BE2C (cell line): ENCODE results near the gene UNG. TPM values are rescaled to one million over a fixed set of nuclear protein-coding genes. Genes with fewer than 3 reads are reported as not detected.
A peak's percentile ranks its signal among the peaks of the same experiment; 100 is the strongest.
"Not testable (repeated sequence)": the region's sequence is repeated elsewhere in the genome, so short reads cannot be mapped to it uniquely, and the experiment has no call there.

ENCODE experiments used
- DNase-seq: peaks from one replicate; pipeline ENCODE4 v3.0.0-alpha.2; 2020
- H3K27me3 ChIP-seq: fragments of 250-450 bp; sonication (Bioruptor Pico); 2 replicates; pipeline ENCODE4 v1.5.1; 2020; ENCODE audit warnings: mild to moderate bottlenecking
- H3K36me3 ChIP-seq: fragments of 250-450 bp; sonication (Bioruptor Pico); 2 replicates; pipeline ENCODE4 v1.5.1; 2020; ENCODE audit warnings: mild to moderate bottlenecking
- H3K4me1 ChIP-seq: fragments of 250-450 bp; sonication (Bioruptor Pico); 2 replicates; pipeline ENCODE4 v1.5.1; 2020
- H3K4me3 ChIP-seq: 2 replicates; pipeline ENCODE4 v1.5.1; 2011; ENCODE audit warnings: low read depth, low read length
- H3K9me3 ChIP-seq: fragments of 250-450 bp; sonication (Bioruptor Pico); 2 replicates; pipeline ENCODE4 v1.5.1; 2020
- polyA plus RNA-seq: library from polyadenylated mRNA; unstranded; fragments of >200 nt; gene quantifications from one replicate; pipeline ENCODE4 v1.2.1, GENCODE V29; 2012; ENCODE audit warnings: low read depth, missing spikeins; ENCODE audit not compliant: insufficient read length, insufficient read depth
- TF ChIP-seq, protein P1 (sequence below): IDR thresholded peaks from 2 replicates; pipeline ENCODE4 v1.5.1; 2012; ENCODE audit warnings: mild to moderate bottlenecking, low read depth, low read length

UNG gene
- polyA plus RNA-seq: 13.2 TPM

DNA sequence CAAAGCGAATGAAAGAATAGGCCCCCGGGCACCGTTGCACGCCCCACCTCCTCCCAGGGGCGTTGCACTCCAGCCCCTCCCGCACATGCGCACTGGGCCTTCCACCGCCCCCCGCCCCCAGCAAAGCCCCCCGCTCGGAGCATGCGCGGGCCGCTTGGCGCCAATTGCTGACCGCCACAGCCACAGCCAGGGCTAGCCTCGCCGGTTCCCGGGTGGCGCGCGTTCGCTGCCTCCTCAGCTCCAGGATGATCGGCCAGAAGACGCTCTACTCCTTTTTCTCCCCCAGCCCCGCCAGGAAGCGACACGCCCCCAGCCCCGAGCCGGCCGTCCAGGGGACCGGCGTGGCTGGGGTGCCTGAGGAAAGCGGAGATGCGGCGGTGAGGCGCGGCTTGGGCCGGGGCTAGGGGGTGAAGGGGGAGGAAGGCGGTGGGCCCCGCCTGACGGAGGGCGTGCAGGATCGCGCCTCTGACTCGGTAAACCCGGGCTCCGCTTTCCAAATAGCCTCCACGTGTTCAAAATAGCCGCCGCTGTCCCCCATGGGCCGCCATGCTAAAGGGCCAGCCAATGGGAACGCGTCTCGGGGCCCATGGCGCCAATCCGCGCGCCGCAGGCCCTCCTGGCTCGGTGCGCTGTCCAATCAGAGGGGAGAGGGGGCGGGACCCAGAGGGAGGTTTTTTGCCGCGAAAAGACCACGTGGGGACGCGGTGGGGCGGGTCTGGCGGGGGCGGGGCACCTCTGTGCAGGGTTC, at the start of gene UNG:
TSS of gene UNG (plus strand) at position 163 of the 748 bp plus-strand sequence. CDS start at position 246, 83 bp downstream.
- H3K4me1 ChIP-seq: 0 out of 2 replicates have a peak, but pooled peaks cover 5% of the 10 kb centered on the region
- no peaks in the 10 kb centered on the region for H3K27me3 ChIP-seq
- TF ChIP-seq, protein P1, sequence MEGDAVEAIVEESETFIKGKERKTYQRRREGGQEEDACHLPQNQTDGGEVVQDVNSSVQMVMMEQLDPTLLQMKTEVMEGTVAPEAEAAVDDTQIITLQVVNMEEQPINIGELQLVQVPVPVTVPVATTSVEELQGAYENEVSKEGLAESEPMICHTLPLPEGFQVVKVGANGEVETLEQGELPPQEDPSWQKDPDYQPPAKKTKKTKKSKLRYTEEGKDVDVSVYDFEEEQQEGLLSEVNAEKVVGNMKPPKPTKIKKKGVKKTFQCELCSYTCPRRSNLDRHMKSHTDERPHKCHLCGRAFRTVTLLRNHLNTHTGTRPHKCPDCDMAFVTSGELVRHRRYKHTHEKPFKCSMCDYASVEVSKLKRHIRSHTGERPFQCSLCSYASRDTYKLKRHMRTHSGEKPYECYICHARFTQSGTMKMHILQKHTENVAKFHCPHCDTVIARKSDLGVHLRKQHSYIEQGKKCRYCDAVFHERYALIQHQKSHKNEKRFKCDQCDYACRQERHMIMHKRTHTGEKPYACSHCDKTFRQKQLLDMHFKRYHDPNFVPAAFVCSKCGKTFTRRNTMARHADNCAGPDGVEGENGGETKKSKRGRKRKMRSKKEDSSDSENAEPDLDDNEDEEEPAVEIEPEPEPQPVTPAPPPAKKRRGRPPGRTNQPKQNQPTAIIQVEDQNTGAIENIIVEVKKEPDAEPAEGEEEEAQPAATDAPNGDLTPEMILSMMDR: no peak

DNA sequence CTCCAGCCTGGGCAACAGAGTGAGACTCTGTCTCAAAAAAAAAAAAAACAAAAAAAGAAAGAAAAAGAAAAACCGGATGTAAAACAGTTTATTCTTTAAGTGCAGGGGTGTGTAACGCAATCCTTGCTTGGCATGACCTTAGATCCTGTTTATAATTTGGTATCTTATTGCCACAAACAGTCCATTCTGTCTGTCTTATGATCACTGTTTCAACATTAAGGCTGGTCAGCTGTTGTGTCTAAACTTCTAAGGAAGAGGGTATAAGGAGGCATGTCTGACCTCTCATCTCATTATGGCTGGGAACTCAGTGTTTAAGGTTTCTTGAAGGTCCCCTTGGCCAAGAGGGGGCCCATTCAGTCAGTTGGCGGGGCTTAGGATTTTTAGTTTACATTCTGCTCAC, 48.7 kb upstream of the UNG start:
- not testable (repeated sequence) for H3K9me3 ChIP-seq, H3K36me3 ChIP-seq, H3K4me3 ChIP-seq, DNase-seq, H3K4me1 ChIP-seq, H3K27me3 ChIP-seq

More for the DNA sequence above, at the start of gene UNG:
- H3K36me3 ChIP-seq: peaks cover 43% of the 10 kb centered on the region
- no peaks in the 10 kb centered on the region for H3K9me3 ChIP-seq
- DNase-seq: peak; percentile 98
- H3K4me3 ChIP-seq: peak within 1 kb of the TSS; percentile 88

DNA sequence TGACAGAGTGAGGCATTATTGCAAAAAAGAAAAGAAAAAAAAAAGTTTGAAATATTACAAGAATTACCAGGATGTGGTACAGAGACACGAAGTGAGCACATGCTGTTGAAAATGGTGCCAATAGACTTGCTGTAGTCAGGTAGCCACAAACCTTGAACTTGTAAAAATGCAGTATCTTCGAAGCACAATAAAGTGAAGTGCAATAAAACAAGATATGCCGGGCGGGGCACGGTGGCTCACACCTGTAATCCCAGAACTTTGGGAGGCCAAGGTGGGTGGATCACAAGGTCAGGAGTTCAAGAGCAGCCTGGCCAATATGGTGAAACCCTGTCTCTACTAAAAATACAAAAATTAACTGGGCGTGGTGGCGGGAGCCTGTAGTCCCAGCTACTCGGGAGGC, 47.6 kb upstream of the UNG start:
- DNase-seq: not testable (repeated sequence)

DNA sequence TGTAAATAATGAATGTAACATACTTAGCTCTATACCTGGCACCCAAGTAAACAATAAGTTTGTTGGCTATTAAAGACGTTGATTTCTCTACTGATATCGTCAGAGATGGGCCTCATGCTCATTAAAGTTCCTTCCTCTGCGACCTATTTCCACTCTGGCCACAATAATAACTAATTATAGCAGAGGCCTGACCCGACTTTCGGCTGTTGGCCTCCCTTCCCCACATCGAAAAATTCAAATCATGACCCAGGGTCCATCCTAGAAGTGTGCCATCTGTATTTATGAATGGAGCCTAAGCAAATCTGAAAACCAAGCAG, 45.3 kb upstream of the UNG start:
- Histone ChIP-seq H3K36me3 (no peaks in the 10 kb centered on the region), H3K9me3 (no peaks in the 10 kb centered on the region), H3K4me1 (no peaks in the 10 kb centered on the region), H3K27me3 (no peaks in the 10 kb centered on the region), H3K4me3 (peak overlapping the region; percentile 65)
- no peak for DNase-seq
- TF ChIP-seq, protein P1: no peak

More for the DNA sequence above, 47.6 kb upstream of the UNG start:
- H3K36me3 ChIP-seq, H3K27me3 ChIP-seq, H3K9me3 ChIP-seq, H3K4me3 ChIP-seq, H3K4me1 ChIP-seq: not testable (repeated sequence)

DNA sequence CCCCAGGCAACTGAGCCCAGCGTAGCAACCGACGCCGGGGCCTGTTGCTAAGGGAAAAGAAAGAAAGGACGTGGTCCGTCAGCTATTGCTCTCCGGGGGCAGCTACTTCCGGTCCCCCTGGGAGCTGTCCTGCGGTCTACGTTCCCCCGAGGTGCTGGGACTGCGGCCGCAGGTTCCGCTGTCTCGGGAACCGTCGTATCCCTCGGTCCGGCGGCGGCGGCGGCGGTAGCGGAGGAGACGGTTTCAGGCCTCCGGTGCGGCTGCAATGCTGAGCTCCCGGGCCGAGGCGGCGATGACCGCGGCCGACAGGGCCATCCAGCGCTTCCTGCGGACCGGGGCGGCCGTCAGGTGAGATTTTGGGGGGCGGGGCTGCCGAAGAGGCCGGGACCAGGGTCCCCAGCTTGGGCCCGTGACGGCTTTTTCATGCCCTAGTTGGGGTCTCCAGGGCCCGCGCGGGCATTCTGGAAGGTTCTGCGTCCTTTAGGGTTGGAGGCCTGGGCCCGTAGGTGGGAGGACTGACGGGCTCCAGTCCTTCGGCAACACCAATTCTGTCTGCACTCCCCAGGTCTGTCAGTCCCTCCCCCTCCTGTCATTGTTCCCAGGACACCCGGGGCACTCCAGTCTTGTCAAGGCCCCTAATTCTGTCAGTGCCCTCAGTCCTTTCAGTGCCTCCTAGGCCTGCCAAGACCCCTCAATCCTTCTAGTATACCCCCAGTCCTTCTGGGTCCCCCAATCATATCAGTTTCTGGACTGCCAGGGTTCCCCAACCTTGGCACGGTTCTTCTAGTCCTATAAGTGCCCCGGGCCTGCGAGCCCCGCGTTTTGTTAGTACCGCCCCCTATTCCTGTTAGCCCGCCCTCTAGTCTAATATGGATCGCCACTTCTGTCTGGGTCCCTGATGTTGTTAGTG, 44.7 kb upstream of the UNG start, which contains the start of gene USP30:
TSS of gene USP30 (plus strand) at position 163 of the 910 bp plus-strand sequence. CDS start at position 266, 103 bp downstream.
- H3K27me3 ChIP-seq: no peaks in the 10 kb centered on the region
- H3K9me3 ChIP-seq: no peaks in the 10 kb centered on the region
- DNase-seq: peak; percentile 88
- H3K4me1 ChIP-seq: no peaks in the 10 kb centered on the region
- peak within 1 kb of the TSS; percentile 65 for H3K4me3 ChIP-seq
- TF ChIP-seq, protein P1: no peak
- no peaks in the 10 kb centered on the region for H3K36me3 ChIP-seq

DNA sequence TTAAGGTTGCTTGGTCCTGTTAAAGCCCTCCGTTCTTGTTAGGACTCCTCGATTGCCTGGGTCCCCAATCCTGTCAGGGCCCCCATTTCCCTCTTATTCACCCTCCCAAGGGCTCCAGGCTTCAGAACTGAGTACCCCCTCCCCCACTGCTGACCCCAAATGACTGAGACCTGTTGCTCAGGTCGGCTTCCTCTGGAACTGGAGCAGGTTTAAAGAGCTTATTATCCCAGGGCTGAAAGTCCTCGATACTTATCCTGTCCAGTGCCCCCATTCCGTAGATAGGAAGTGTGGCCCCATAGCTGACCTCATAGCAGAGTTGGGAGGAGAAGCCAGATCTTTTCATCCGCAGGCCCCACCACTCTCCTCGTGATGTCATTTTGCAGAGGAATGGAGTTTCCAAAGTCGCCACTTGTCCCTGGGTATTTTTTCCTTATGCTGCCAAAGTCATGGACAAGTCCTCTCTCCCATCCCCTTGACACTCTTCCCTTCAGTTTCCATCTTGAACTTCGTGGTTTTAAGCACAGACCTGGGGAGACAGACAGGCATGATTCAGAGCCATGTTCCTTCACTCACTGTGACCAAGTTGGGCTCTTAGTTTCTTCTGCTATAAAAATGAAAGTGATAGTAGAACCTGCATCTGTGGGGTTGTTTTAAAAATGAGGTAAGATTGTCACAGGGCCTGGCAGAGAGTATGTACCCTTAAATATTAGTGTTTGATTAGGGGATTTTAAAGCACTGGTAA, 43.8 kb upstream of the UNG start:
- TF ChIP-seq, protein P1: no peak

DNA sequence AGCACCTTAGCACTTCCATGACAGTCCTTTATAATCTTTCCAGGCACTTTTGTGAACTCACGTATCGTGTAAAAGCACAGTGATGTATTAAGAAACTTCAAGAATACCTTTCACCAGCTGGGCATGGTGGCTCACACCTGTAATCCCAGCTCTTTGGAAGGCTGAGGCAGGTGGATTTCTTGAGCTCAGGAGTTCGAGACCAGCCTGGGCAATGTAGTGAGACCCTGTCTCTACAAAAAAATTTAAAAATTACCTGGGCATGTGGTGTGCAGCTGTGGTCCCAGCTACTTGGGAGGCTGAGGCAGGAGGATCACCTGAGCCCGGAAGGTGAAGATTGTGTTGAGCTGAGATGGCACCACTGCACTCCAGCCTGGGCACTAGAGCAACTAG, 43.3 kb upstream of the UNG start:
- not testable (repeated sequence) for H3K36me3 ChIP-seq, H3K27me3 ChIP-seq, H3K9me3 ChIP-seq, H3K4me1 ChIP-seq, H3K4me3 ChIP-seq, DNase-seq

More for the DNA sequence above, 43.8 kb upstream of the UNG start:
- H3K4me1 ChIP-seq: no peaks in the 10 kb centered on the region
- no peaks in the 10 kb centered on the region for H3K9me3 ChIP-seq
- no peaks in the 10 kb centered on the region for H3K27me3 ChIP-seq
- H3K4me3 ChIP-seq: peak overlapping the region; percentile 65
- DNase-seq: no peak
- H3K36me3 ChIP-seq: no peaks in the 10 kb centered on the region
